BJ (cell line): ENCODE measurements around the gene MYO1D. TPM values are rescaled to one million over a fixed set of nuclear protein-coding genes. Genes with fewer than 3 reads are reported as not detected.

Experiments
- CTCF ChIA-PET: fragments of 350-600 bp; formaldehyde crosslinking; extraction: SDS; loops from one replicate; lab custom pipeline; 2021; ENCODE audit warnings: antibody characterized with exemption, inconsistent platforms; lab: Yijun Ruan, JAX
- POLR2A ChIA-PET: fragments of 300-600 bp; sonication (Branson Sonifier 250); formaldehyde crosslinking; extraction: SDS; loops from one replicate; lab custom pipeline; 2021; ENCODE audit warnings: antibody characterized with exemption; lab: Charles Lee
- DNase-seq: peaks from one replicate; pipeline ENCODE4 v3.0.0-alpha.2; 2011; ENCODE audit warnings: low read depth
- H3K27me3 ChIP-seq: 2 replicates; pipeline ENCODE4 v1.6.0; 2011; ENCODE audit warnings: low read length; ENCODE audit not compliant: control insufficient read depth, insufficient read depth
- H3K36me3 ChIP-seq: 2 replicates; pipeline ENCODE4 v1.5.1; 2011; ENCODE audit warnings: low read length; ENCODE audit not compliant: control insufficient read depth, insufficient read depth
- H3K4me3 ChIP-seq: 2 replicates; pipeline ENCODE4 v1.5.1; 2011; ENCODE audit warnings: low read depth, mild to moderate bottlenecking, control low read depth, low read length
- polyA plus RNA-seq: library from polyadenylated mRNA; depleted of rRNA; stranded (reverse); fragments of >200 nt; gene quantifications from 2 replicates; pipeline ENCODE4 v1.2.3, GENCODE V29; 2011
- TF ChIP-seq, protein P1 (sequence below): IDR thresholded peaks from 2 replicates; pipeline ENCODE4 v1.5.1; 2011; ENCODE audit warnings: low read depth, mild to moderate bottlenecking, control low read depth, inconsistent platforms, low read length, moderate library complexity; ENCODE audit not compliant: insufficient read depth

Gene MYO1D
- polyA plus RNA-seq, 1 experiment, result 23.6 TPM

DNA sequence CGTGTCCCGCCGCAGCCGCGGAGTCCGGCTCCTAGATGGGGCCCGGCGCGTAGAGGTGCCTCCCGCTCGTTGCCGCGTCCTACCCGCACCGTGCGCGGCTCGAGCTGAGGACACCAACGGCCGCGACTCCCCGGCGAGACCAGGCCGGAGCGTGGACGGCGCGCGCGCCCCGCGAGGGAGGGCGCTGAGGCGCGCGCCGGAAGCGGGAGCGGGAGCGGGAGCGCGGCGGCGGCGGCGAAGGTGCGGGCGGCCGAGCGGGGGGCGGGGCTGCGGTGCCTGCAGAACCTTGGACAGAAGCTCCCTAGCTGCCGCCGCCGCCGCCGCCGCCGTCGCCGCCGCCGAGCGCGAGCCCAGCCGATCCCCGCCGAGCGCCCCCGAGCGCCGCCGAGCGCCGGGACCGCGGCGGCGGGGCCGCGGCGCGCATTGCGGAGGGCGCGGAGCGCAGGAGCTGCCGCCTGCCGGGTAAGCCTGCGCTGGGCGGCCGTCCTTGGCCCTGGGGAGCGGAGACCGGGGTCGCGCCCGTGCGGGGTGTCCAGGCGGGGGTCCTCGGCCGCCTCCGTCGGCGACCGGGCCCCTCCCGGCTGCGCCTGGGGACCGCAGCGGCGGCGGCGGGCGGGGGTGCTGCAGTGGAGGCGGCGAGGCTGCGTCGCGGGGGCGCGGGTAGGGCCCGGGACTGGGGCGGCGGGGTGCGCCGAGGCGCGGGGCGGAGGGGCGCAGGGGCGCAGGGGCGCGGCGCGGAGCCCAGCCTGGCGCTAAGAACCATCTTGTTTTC, 390.0 kb downstream of the MYO1D start, which contains the start of gene CDK5R1:
TSS of gene CDK5R1 (plus strand) at position 293 of the 772 bp plus-strand sequence. CDS start 628 bp downstream, outside the sequence.
- no peak for DNase-seq
- CTCF ChIA-PET, result interaction anchor here (0.7 to 1.6 kb wide), 6 partner anchors 10 to 271 kb away, joined by 3 to 4 read pairs (median 3); no protein-coding TSS in a partner anchor
- TF ChIP-seq, protein P1, sequence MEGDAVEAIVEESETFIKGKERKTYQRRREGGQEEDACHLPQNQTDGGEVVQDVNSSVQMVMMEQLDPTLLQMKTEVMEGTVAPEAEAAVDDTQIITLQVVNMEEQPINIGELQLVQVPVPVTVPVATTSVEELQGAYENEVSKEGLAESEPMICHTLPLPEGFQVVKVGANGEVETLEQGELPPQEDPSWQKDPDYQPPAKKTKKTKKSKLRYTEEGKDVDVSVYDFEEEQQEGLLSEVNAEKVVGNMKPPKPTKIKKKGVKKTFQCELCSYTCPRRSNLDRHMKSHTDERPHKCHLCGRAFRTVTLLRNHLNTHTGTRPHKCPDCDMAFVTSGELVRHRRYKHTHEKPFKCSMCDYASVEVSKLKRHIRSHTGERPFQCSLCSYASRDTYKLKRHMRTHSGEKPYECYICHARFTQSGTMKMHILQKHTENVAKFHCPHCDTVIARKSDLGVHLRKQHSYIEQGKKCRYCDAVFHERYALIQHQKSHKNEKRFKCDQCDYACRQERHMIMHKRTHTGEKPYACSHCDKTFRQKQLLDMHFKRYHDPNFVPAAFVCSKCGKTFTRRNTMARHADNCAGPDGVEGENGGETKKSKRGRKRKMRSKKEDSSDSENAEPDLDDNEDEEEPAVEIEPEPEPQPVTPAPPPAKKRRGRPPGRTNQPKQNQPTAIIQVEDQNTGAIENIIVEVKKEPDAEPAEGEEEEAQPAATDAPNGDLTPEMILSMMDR, result no peak

GRCh38 chr17:32486111-32486700, 390.7 kb downstream of the MYO1D start:
- CTCF ChIA-PET, result interaction anchor here (0.7 to 3.3 kb wide), 6 partner anchors 10 to 271 kb away, joined by 3 to 16 read pairs (median 4); no protein-coding TSS in a partner anchor
- POLR2A ChIA-PET, result no interaction called here
- Histone ChIP-seq H3K36me3 (peaks cover 6% of the 10 kb centered on the region), H3K27me3 (no peaks in the 10 kb centered on the region), H3K4me3 (peak overlapping the region; percentile 51)
- TF ChIP-seq, protein P1, result no peak
- DNase-seq, result no peak

More for the DNA sequence above, 390.0 kb downstream of the MYO1D start, which contains the start of gene CDK5R1:
- H3K27me3 ChIP-seq, result no peaks in the 10 kb centered on the region
- H3K36me3 ChIP-seq, result peaks cover 2% of the 10 kb centered on the region
- H3K4me3 ChIP-seq, result peak within 1 kb of the TSS; percentile 51
- POLR2A ChIA-PET, result no interaction called here

- TF ChIP-seq, protein P1, result no peak
- CTCF ChIA-PET, result interaction anchor here (1.0 to 3.3 kb wide), 6 partner anchors 9 to 392 kb away, joined by 3 to 16 read pairs (median 10); partner anchors contain the start of gene MYO1D
- H3K4me3 ChIP-seq, result no peak overlapping the region; the same call in 1 of the 2 replicates
- no peaks in the 10 kb centered on the region for H3K27me3 ChIP-seq
- POLR2A ChIA-PET, result no interaction called here
- H3K36me3 ChIP-seq, result peaks cover 7% of the 10 kb centered on the region
- no peak for DNase-seq
Measured at GRCh38 chr17:32485261-32486110, 391.4 kb downstream of the MYO1D start.

DNA sequence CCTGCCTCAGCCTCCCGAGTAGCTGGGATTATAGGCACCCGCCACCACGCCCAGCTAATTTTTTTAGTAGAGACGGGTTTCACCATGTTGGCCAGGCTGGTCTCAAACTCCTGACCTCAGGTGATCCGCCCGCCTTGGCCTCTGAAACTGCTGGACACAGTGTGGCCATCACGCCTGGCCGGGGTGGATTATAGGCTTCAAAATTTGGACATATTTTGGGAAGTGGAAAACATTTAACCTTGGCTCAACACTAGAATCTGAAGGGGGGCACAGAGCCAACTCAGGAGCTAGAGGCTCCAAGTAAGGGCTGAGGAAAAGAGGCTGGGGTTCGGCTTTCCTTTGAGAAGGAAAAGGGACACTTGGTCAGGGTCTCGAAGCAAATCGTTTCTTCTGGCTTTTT, 392.3 kb downstream of the MYO1D start:
- H3K4me3 ChIP-seq, result no peak overlapping the region
- peaks cover 12% of the 10 kb centered on the region for H3K36me3 ChIP-seq
- POLR2A ChIA-PET, result no interaction called here
- TF ChIP-seq, protein P1, result no peak
- no peaks in the 10 kb centered on the region for H3K27me3 ChIP-seq
- CTCF ChIA-PET, result interaction anchor here (1.0 to 3.9 kb wide), 11 partner anchors 11 to 1266 kb away, joined by 3 to 37 read pairs (median 11); partner anchors contain the start of genes MYO1D and PSMD11
- DNase-seq, result no peak
